K562 (cell line): ENCODE data around the gene CIAO2B. TPM values are rescaled to one million over a fixed set of nuclear protein-coding genes. Genes with fewer than 3 reads are reported as not detected.
A peak's percentile ranks its signal among the peaks of the same experiment; 100 is the strongest.

Experiments used
- ATAC-seq: fragments of 200-7000 bp; cut with Tn5 transposase; 3 replicates; pipeline ENCODE4 v1.9.1; 2020; ENCODE audit warnings: moderate library complexity
- BruUV-seq: library from RNA; stranded (reverse); fragments of 400-500 nt; replicated peaks from 2 replicates; lab custom pipeline; 2021; lab: Mats Ljungman, UMichigan
- CTCF ChIA-PET: fragments of 300-600 bp; formaldehyde crosslinking; extraction: SDS; loops from one replicate; lab custom pipeline; 2021; ENCODE audit warnings: low intra/inter-chr PET ratio; lab: Yijun Ruan, JAX
- POLR2A ChIA-PET: fragments of 300-600, 350-650 bp; sonication (Branson Sonifier 250); formaldehyde crosslinking; extraction: SDS; loops from one replicate; lab custom pipeline; 2021; ENCODE audit warnings: antibody characterized with exemption, inconsistent platforms; lab: Yijun Ruan, JAX
- DNase-seq, 4 experiments: peaks; one replicate each; pipeline versions ENCODE4 v3.0.0 to v3.0.0-alpha.2; 2011 to 2018; ENCODE audit warnings: low spot score in 3 of 4, mixed read lengths in 3 of 4; ENCODE audit errors: extremely low read depth in 1 of 4
- FAIRE-seq: peaks from 2 replicates; lab custom pipeline; 2011; peaks lifted over from hg19 to GRCh38; lab: Jason Lieb, UNC
- H2AFZ ChIP-seq: 2 replicates; pipeline ENCODE4 v1.6.0; 2011; ENCODE audit warnings: low read depth, low read length, control low read depth, inconsistent platforms
- H3K27ac ChIP-seq: fragments of 200-600 bp; 3 replicates; pipeline ENCODE4 v1.8.0; 2011; ENCODE audit warnings: low read depth, mild to moderate bottlenecking, control low read depth, inconsistent platforms, low read length, moderate library complexity, mixed read lengths; ENCODE audit errors: extremely low read depth
- H3K27me3 ChIP-seq, 2 experiments: fragments of 300-600 bp in 1 of 2; 2 replicates in 1 of 2; 3 replicates in 1 of 2; pipeline versions ENCODE4 v1.6.0 to v1.8.0; 2011; ENCODE audit warnings: inconsistent platforms in 2 of 2, low read length in 2 of 2, mild to moderate bottlenecking in 1 of 2, mixed read lengths in 1 of 2, moderate library complexity in 1 of 2; ENCODE audit not compliant: control insufficient read depth in 2 of 2, insufficient read depth in 2 of 2
- H3K36me3 ChIP-seq: fragments of 300-600 bp; 3 replicates; pipeline ENCODE4 v1.8.0; 2011; ENCODE audit warnings: mild to moderate bottlenecking, low read length, inconsistent platforms; ENCODE audit not compliant: control insufficient read depth, insufficient read depth
- H3K4me1 ChIP-seq, 2 experiments: fragments of 200-600 bp in 1 of 2; replicated peaks in 1 of 2; 2 replicates in 1 of 2; 3 replicates in 1 of 2; pipeline versions ENCODE4 v1.5.1 to v1.8.0; 2011; ENCODE audit warnings: inconsistent platforms in 2 of 2, low read length in 2 of 2, mild to moderate bottlenecking in 1 of 2, mixed read lengths in 1 of 2, moderate library complexity in 1 of 2; ENCODE audit not compliant: control insufficient read depth in 2 of 2, insufficient read depth in 2 of 2
- H3K4me2 ChIP-seq: 2 replicates; pipeline ENCODE4 v1.6.1; 2011; ENCODE audit warnings: low read length, control low read depth, inconsistent platforms, mixed read lengths; ENCODE audit not compliant: insufficient read depth
- H3K4me3 ChIP-seq: fragments of 200-600 bp; sonication (generic), shearing (Covaris generic); 2 replicates; pipeline ENCODE4 v1.5.1; 2016; ENCODE audit warnings: control low read depth, inconsistent platforms
- H3K79me2 ChIP-seq: fragments of 200-600 bp; 3 replicates; pipeline ENCODE4 v1.8.0; 2011; ENCODE audit warnings: low read length, inconsistent platforms; ENCODE audit not compliant: control insufficient read depth, insufficient read depth
- H3K9ac ChIP-seq, 2 experiments: 2 replicates each; pipeline versions ENCODE4 v1.6.0 to v1.6.1; 2011; ENCODE audit warnings: low read depth in 2 of 2, low read length in 2 of 2, control low read depth in 1 of 2, inconsistent platforms in 1 of 2, mild to moderate bottlenecking in 1 of 2, mixed read lengths in 1 of 2; ENCODE audit not compliant: insufficient read depth in 1 of 2
- H3K9me1 ChIP-seq: one replicate; pipeline ENCODE4 v1.6.0; 2011; ENCODE audit warnings: inconsistent platforms, mild to moderate bottlenecking, low read length, moderate library complexity; ENCODE audit not compliant: control insufficient read depth, insufficient read depth
- H3K9me3 ChIP-seq: replicated peaks from 2 replicates; pipeline ENCODE4 v1.5.1; 2011; ENCODE audit warnings: low read depth, low read length, inconsistent platforms; ENCODE audit not compliant: control insufficient read depth, insufficient read depth
- H4K20me1 ChIP-seq: replicated peaks from 2 replicates; pipeline ENCODE4 v1.6.1; 2011; ENCODE audit warnings: low read length, inconsistent platforms, mixed read lengths; ENCODE audit not compliant: control insufficient read depth, insufficient read depth
- CBX8 ChIP-seq: fragments of 200-600 bp; sonication (generic); IDR thresholded peaks from 2 replicates; pipeline ENCODE4 v1.6.1; 2012; ENCODE audit warnings: borderline replicate concordance, mixed run types, low read depth, mild to moderate bottlenecking, moderate library complexity, mixed read lengths, low read length, control low read depth, inconsistent platforms; ENCODE audit not compliant: poor library complexity, severe bottlenecking; ENCODE audit errors: extremely low read depth
- EP400 ChIP-seq: fragments of 450-650 bp; IDR thresholded peaks from 2 replicates; pipeline ENCODE4 v1.6.1; 2017; ENCODE audit warnings: antibody characterized with exemption, mild to moderate bottlenecking, moderate library complexity
- EZH2 ChIP-seq: IDR thresholded peaks from 2 replicates; pipeline ENCODE4 v1.6.1; 2012; ENCODE audit warnings: low read depth, mild to moderate bottlenecking, inconsistent platforms, low read length, borderline replicate concordance
- HDAC8 ChIP-seq: fragments of 450-650 bp; IDR thresholded peaks from 2 replicates; pipeline ENCODE4 v1.6.1; 2016; ENCODE audit warnings: mild to moderate bottlenecking, missing genetic modification characterization, moderate library complexity, missing compliant biosample characterization
- LCOR ChIP-seq: sonication (generic); formaldehyde crosslinking; IDR thresholded peaks from 2 replicates; pipeline ENCODE4 v1.8.0; 2022; ENCODE audit warnings: mild to moderate bottlenecking, missing genetic modification reagents
- POLR2AphosphoS5 ChIP-seq: IDR thresholded peaks from 2 replicates; pipeline ENCODE4 v1.6.1; 2011; ENCODE audit warnings: mild to moderate bottlenecking, low read depth, low read length, moderate library complexity; ENCODE audit not compliant: control insufficient read depth, insufficient read depth
- POLR3A ChIP-seq: IDR thresholded peaks from 2 replicates; pipeline ENCODE4 v1.6.1; 2011; ENCODE audit warnings: borderline replicate concordance, mild to moderate bottlenecking, moderate library complexity; ENCODE audit not compliant: insufficient read length, insufficient read depth; ENCODE audit errors: extremely low read depth
- RBM34 ChIP-seq: fragments of 200-400 bp; formaldehyde crosslinking; IDR thresholded peaks from 2 replicates; pipeline ENCODE4 v1.6.1; 2018; ENCODE audit warnings: low read length, borderline replicate concordance; ENCODE audit not compliant: insufficient read depth
- RCOR1 ChIP-seq, 2 experiments: IDR thresholded peaks; 2 replicates each; pipeline ENCODE4 v1.6.1; 2012; ENCODE audit warnings: low read depth in 2 of 2, low read length in 2 of 2, borderline replicate concordance in 1 of 2, improper control_type of control experiment in 1 of 2
- SAFB ChIP-seq: fragments of 200-400 bp; formaldehyde crosslinking; IDR thresholded peaks from 2 replicates; pipeline ENCODE4 v1.6.1; 2017; ENCODE audit warnings: low read depth, low read length, borderline replicate concordance
- STAG1 ChIP-seq: sonication (generic); formaldehyde crosslinking; IDR thresholded peaks from 2 replicates; pipeline ENCODE4 v1.5.0; 2020; ENCODE audit warnings: missing genetic modification reagents, borderline replicate concordance
- ZBTB43 ChIP-seq: sonication (generic); formaldehyde crosslinking; IDR thresholded peaks from 2 replicates; pipeline ENCODE4 v1.8.0; 2023; ENCODE audit warnings: mild to moderate bottlenecking, missing genetic modification reagents
- ZFP1 ChIP-seq: fragments of 450-650 bp; formaldehyde crosslinking; IDR thresholded peaks from 2 replicates; pipeline ENCODE4 v1.4.0; 2020; ENCODE audit warnings: mild to moderate bottlenecking, mixed read lengths
- ZFP36 ChIP-seq: fragments of 150-350 bp; IDR thresholded peaks from 2 replicates; pipeline ENCODE4 v1.6.1; 2018; ENCODE audit warnings: low read length, low read depth; ENCODE audit not compliant: partially characterized antibody
- ZNF212 ChIP-seq: fragments of 450-650 bp; formaldehyde crosslinking; IDR thresholded peaks from 2 replicates; pipeline ENCODE4 v1.4.0; 2020; ENCODE audit warnings: mild to moderate bottlenecking
- ZNF347 ChIP-seq: fragments of 450-650 bp; formaldehyde crosslinking; IDR thresholded peaks from 2 replicates; pipeline ENCODE4 v1.4.0; 2020; ENCODE audit warnings: low read depth, mild to moderate bottlenecking, moderate library complexity
- ZNF668 ChIP-seq: fragments of 250-450 bp; sonication (Bioruptor Pico); IDR thresholded peaks from 2 replicates; pipeline ENCODE4 v1.8.0; 2022; ENCODE audit warnings: mild to moderate bottlenecking, inconsistent platforms
- WGBS: fragments of 100-300 bp; shearing (Covaris generic); methylation state at CpG from one replicate; pipeline ENCODE4 v1.1.6; 2016; ENCODE audit warnings: low coverage, mixed read lengths; ENCODE audit not compliant: insufficient coverage; ENCODE audit errors: missing lambda C conversion rate; 5-methylcytosine and 5-hydroxymethylcytosine counted together
- in situ Hi-C: fragments of 300-500 bp; cut with MboI; formaldehyde crosslinking; loops from 4 replicates; pipeline ENCODE4 v1.15.0; 2018; ENCODE audit warnings: inconsistent platforms, mixed read lengths
- intact Hi-C: fragments of 100-400 bp; cut with micrococcal nuclease; formaldehyde crosslinking; loops from 2 replicates; pipeline ENCODE4 v1.14.2; 2022
- polyA plus RNA-seq, 8 experiments: library from polyadenylated mRNA; depleted of rRNA in 4 of 8; stranded (reverse) in 5 of 8; unstranded in 3 of 8; fragments of >200 nt; fragmentation: Nextera tagmentation in 2 of 8; fragmentation: Illumina TruSeq in 1 of 8; extraction: Ambion mirVana in 2 of 8; extraction: Trizol in 1 of 8; gene quantifications; 2 replicates each; pipeline versions ENCODE4 v1.2.1 to v1.2.3, GENCODE V29; 2011 to 2014; ENCODE audit warnings: inconsistent platforms in 1 of 8, missing spikeins in 1 of 8
- total RNA-seq, 7 experiments: library from RNA; depleted of rRNA in 6 of 7; stranded (reverse); fragments of >200 nt in 6 of 7; fragmentation: Illumina TruSeq in 2 of 7; extraction: Trizol in 2 of 7; gene quantifications; 2 replicates each; pipeline versions ENCODE4 v1.2.1 to v1.2.3, GENCODE V29; 2011 to 2021; ENCODE audit warnings: low replicate concordance in 1 of 7
- TF ChIP-seq, protein P1 (sequence below), 3 experiments: IDR thresholded peaks in 2 of 3; conservative IDR thresholded peaks in 1 of 3; 2 replicates each; pipeline ENCODE4 v1.5.1; 2011 to 2012; ENCODE audit warnings: low read length in 3 of 3, mild to moderate bottlenecking in 3 of 3, control low read depth in 2 of 3, improper control_type of control experiment in 1 of 3, inconsistent platforms in 1 of 3, low read depth in 1 of 3, mixed read lengths in 1 of 3, moderate library complexity in 1 of 3; ENCODE audit not compliant: insufficient read depth in 2 of 3

Gene CIAO2B
- total and polyA plus RNA-seq, 9 of the 15 experiments (the other 6 are each of a cell fraction or from before 2014, with no cell fraction given), result 86.8 to 182 (median 113) TPM

- ChIA-PET POLR2A (interaction anchor here (0.6 to 1.0 kb wide), 4 partner anchors 24 to 445 kb away, joined by 3 read pairs; no protein-coding TSS in a partner anchor), CTCF (interaction anchor here (0.6 to 2.0 kb wide), 7 partner anchors 12 to 385 kb away, joined by 3 to 12 read pairs (median 6); no protein-coding TSS in a partner anchor)
- Histone ChIP-seq H3K4me2 (no peak overlapping the region), H3K27ac (no peak overlapping the region), H3K9me3 (peaks cover 2% of the 10 kb centered on the region), H3K4me1 (peaks cover 0 to 7% of the 10 kb centered on the region in 2 experiments; a peak in 1 of 5 replicates), H3K36me3 (no peaks in the 10 kb centered on the region), H2AFZ (peak overlapping the region; percentile 84), H3K27me3 (no peaks in the 10 kb centered on the region), H3K4me3 (no peak overlapping the region), H3K9ac (peak overlapping the region in 1 of 2 experiments; percentile 31; a peak in 1 of 4 replicates), H3K9me1 (no peaks in the 10 kb centered on the region), H4K20me1 (no peaks in the 10 kb centered on the region), H3K79me2 (no peaks in the 10 kb centered on the region)
- FAIRE-seq (peak; percentile 94), DNase-seq (peak; percentile 71 to 88 (median 78)), ATAC-seq (peak; percentile 97)
- WGBS, result 5% methylated on average over 7 of the region's 8 CpGs
- in situ Hi-C loops, result loop anchor here (25.0 kb wide), 2 partner anchors 208 to 458 kb away; partner anchors contain the start of genes B3GNT9, FBXL8, HSF4 and NOL3
- intact Hi-C loops, result loop anchor here (2.0 to 10.0 kb wide), 6 partner anchors 23 to 511 kb away; partner anchors contain the start of genes FBXL8, FHOD1, MATCAP1 and SLC9A5
- no TSS peak for BruUV-seq
- TF ChIP-seq ZBTB43 (CRISPR knock-in tag) (no peak), POLR3A (no peak), STAG1 (CRISPR knock-in tag) (peak; percentile 54; the same call in 1 of the 2 replicates), ZFP1 (CRISPR knock-in tag) (no peak), LCOR (CRISPR knock-in tag) (peak; percentile 59; the same call in 1 of the 2 replicates), CBX8 (no peak), RBM34 (no peak), SAFB (no peak), EZH2 (no peak), POLR2AphosphoS5 (no peak), HDAC8 (tag) (no peak), ZFP36 (peak; percentile 42), EP400 (no peak), RCOR1 (IDR thresholded peaks at IDR 0.05; ENCODE audit: borderline replicate concordance in 1 of 2, low read depth in 2 of 2, low read length in 2 of 2) (peak in 1 of 2 experiments; percentile 31; a peak in 1 of 4 replicates), ZNF212 (CRISPR knock-in tag) (no peak), ZNF347 (CRISPR knock-in tag) (no peak), ZNF668 (CRISPR knock-in tag) (no peak)
- TF ChIP-seq, protein P1, sequence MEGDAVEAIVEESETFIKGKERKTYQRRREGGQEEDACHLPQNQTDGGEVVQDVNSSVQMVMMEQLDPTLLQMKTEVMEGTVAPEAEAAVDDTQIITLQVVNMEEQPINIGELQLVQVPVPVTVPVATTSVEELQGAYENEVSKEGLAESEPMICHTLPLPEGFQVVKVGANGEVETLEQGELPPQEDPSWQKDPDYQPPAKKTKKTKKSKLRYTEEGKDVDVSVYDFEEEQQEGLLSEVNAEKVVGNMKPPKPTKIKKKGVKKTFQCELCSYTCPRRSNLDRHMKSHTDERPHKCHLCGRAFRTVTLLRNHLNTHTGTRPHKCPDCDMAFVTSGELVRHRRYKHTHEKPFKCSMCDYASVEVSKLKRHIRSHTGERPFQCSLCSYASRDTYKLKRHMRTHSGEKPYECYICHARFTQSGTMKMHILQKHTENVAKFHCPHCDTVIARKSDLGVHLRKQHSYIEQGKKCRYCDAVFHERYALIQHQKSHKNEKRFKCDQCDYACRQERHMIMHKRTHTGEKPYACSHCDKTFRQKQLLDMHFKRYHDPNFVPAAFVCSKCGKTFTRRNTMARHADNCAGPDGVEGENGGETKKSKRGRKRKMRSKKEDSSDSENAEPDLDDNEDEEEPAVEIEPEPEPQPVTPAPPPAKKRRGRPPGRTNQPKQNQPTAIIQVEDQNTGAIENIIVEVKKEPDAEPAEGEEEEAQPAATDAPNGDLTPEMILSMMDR (IDR thresholded peaks at IDR 0.05 in 2 of 3, conservative IDR thresholded peaks at IDR 0.05 in 1 of 3; ENCODE audit: insufficient read depth in 2 of 3, low read depth in 1 of 3, low read length in 3 of 3), result peak; percentile 84 to 89 (median 88)
These were observed 20.0 kb upstream of the CIAO2B start for GRCh38 chr16:66954097-66954659.
